Smooth muscle cell (in vitro differentiated cells): Measurements from ENCODE around the gene CHCHD4. TPM values are rescaled to one million over a fixed set of nuclear protein-coding genes. Genes with fewer than 3 reads are reported as not detected.

Experiments
- DNase-seq: peaks from one replicate; lab custom pipeline; 2025; ENCODE audit not compliant: unreplicated experiment; lab: John Stamatoyannopoulos, UW
- H2AFZ ChIP-seq: fragments of 200-600 bp; sonication (generic); 2 replicates; pipeline ENCODE4 v1.6.0; 2016; ENCODE audit warnings: antibody characterized with exemption, low read depth, mild to moderate bottlenecking
- H3F3A ChIP-seq: fragments of 200-600 bp; sonication (generic); 2 replicates; pipeline ENCODE4 v1.6.0; 2017; ENCODE audit warnings: antibody characterized with exemption, low read depth
- H3K27ac ChIP-seq: fragments of 200-600 bp; sonication (generic); 2 replicates; pipeline ENCODE4 v1.5.1; 2016; ENCODE audit warnings: low read depth, mild to moderate bottlenecking
- H3K27me3 ChIP-seq: fragments of 200-600 bp; sonication (generic); 2 replicates; pipeline ENCODE4 v1.6.1; 2016; ENCODE audit warnings: low read depth, mild to moderate bottlenecking
- H3K36me3 ChIP-seq: fragments of 200-600 bp; sonication (generic); 2 replicates; pipeline ENCODE4 v1.5.1; 2016; ENCODE audit warnings: low read depth
- H3K4me1 ChIP-seq: fragments of 200-600 bp; sonication (generic); 2 replicates; pipeline ENCODE4 v1.5.1; 2016; ENCODE audit warnings: low read depth
- H3K4me2 ChIP-seq: fragments of 200-600 bp; sonication (generic); 2 replicates; pipeline ENCODE4 v1.6.0; 2016; ENCODE audit warnings: mild to moderate bottlenecking
- H3K4me3 ChIP-seq: fragments of 200-600 bp; sonication (generic); 2 replicates; pipeline ENCODE4 v1.5.1; 2016; ENCODE audit warnings: mild to moderate bottlenecking
- H3K79me2 ChIP-seq: fragments of 200-600 bp; sonication (generic); 2 replicates; pipeline ENCODE4 v1.6.0; 2016; ENCODE audit warnings: low read depth, mild to moderate bottlenecking
- H3K9ac ChIP-seq: fragments of 200-600 bp; sonication (generic); 2 replicates; pipeline ENCODE4 v1.6.0; 2016; ENCODE audit warnings: low read depth
- H3K9me3 ChIP-seq: fragments of 200-600 bp; sonication (generic); replicated peaks from 2 replicates; pipeline ENCODE4 v1.5.1; 2016; ENCODE audit warnings: low read depth
- H4K20me1 ChIP-seq: fragments of 200-600 bp; sonication (generic); 2 replicates; pipeline ENCODE4 v1.6.0; 2016; ENCODE audit warnings: low read depth
- CTCF ChIP-seq: fragments of 200-600 bp; sonication (generic); IDR thresholded peaks from 2 replicates; pipeline ENCODE4 v1.5.1; 2017; ENCODE audit warnings: borderline replicate concordance, mild to moderate bottlenecking, antibody characterized with exemption; ENCODE audit not compliant: insufficient read depth, poor library complexity, severe bottlenecking
- WGBS: methylation state at CpG from one replicate; pipeline ENCODE4 v1.1.7; 2016; ENCODE audit warnings: low lambda C conversion rate; 5-methylcytosine and 5-hydroxymethylcytosine counted together
- polyA plus RNA-seq: library from polyadenylated mRNA; unstranded; fragments of >200 nt; fragmentation: Nextera tagmentation; extraction: Ambion mirVana; gene quantifications from 2 replicates; pipeline ENCODE4 v1.2.1, GENCODE V29; 2016
- total RNA-seq: library from RNA; depleted of rRNA; stranded (reverse); fragments of >200 nt; gene quantifications from 2 replicates; pipeline ENCODE4 v1.2.3, GENCODE V29; 2014

Gene CHCHD4
- total and polyA plus RNA-seq, 2 experiments from 2014 or later, result 8.7 to 12.0 TPM

GRCh38 chr3:14145670-14146380 is 21.2 kb upstream of the CHCHD4 start:
- Histone ChIP-seq H3K27me3 (no peaks in the 10 kb centered on the region), H3K27ac (peak overlapping the region; percentile 100), H3K4me1 (peaks cover 11% of the 10 kb centered on the region), H3K36me3 (no peaks in the 10 kb centered on the region), H4K20me1 (no peaks in the 10 kb centered on the region), H2AFZ (no peak overlapping the region), H3F3A (peaks cover 25% of the 10 kb centered on the region), H3K9ac (no peak overlapping the region), H3K9me3 (no peaks in the 10 kb centered on the region), H3K4me2 (no peak overlapping the region), H3K79me2 (no peaks in the 10 kb centered on the region), H3K4me3 (no peak overlapping the region)
- DNase-seq, result no peak
- TF ChIP-seq CTCF, result no peak
- 93% methylated on average over 10 of the region's 10 CpGs for WGBS

- Histone ChIP-seq H3K27me3 (no peaks in the 10 kb centered on the region), H3K4me1 (peaks cover 11% of the 10 kb centered on the region), H3K4me3 (no peak overlapping the region), H2AFZ (no peak overlapping the region), H3K9ac (peak overlapping the region; percentile 97), H4K20me1 (no peaks in the 10 kb centered on the region), H3K27ac (peak overlapping the region; percentile 100), H3K79me2 (no peaks in the 10 kb centered on the region), H3K4me2 (peak overlapping the region; percentile 82), H3K9me3 (no peaks in the 10 kb centered on the region), H3F3A (peaks cover 25% of the 10 kb centered on the region), H3K36me3 (no peaks in the 10 kb centered on the region)
- TF ChIP-seq CTCF, result no peak
- WGBS, result 91% methylated on average over 9 of the region's 9 CpGs
- DNase-seq, result no peak
These were observed 20.6 kb upstream of the CHCHD4 start for GRCh38 chr3:14145236-14145635.

- Histone ChIP-seq H3K4me3 (peak overlapping the region; percentile 23), H3K27me3 (no peaks in the 10 kb centered on the region), H3F3A (peaks cover 25% of the 10 kb centered on the region), H3K79me2 (no peaks in the 10 kb centered on the region), H3K27ac (peak overlapping the region; percentile 100), H3K36me3 (no peaks in the 10 kb centered on the region), H3K9me3 (no peaks in the 10 kb centered on the region), H4K20me1 (no peaks in the 10 kb centered on the region), H3K4me1 (peaks cover 11% of the 10 kb centered on the region), H2AFZ (no peak overlapping the region), H3K4me2 (peak overlapping the region; percentile 82), H3K9ac (peak overlapping the region; percentile 97)
- no peak for TF ChIP-seq CTCF
- 8% methylated on average over 7 of the region's 7 CpGs for WGBS
- DNase-seq, result no peak
These were observed 19.9 kb upstream of the CHCHD4 start for GRCh38 chr3:14144423-14145075.
